SK-N-SH (cell line): ENCODE data around the gene PDHX. TPM values are rescaled to one million over a fixed set of nuclear protein-coding genes. Genes with fewer than 3 reads are reported as not detected.

Source experiments
- CTCF ChIA-PET: fragments of 300-600, 350-600 bp; formaldehyde crosslinking; extraction: SDS; loops from one replicate; lab custom pipeline; 2021; lab: Yijun Ruan, JAX
- POLR2A ChIA-PET: fragments of 350-600 bp; sonication (Branson Sonifier 250); formaldehyde crosslinking; extraction: SDS; loops from one replicate; lab custom pipeline; 2020; ENCODE audit warnings: antibody characterized with exemption, inconsistent platforms; lab: Yijun Ruan, JAX
- DNase-seq: peaks from one replicate; pipeline ENCODE4 v3.0.0; 2012
- H2AFZ ChIP-seq: fragments of 200-600 bp; sonication (generic); 2 replicates; pipeline ENCODE4 v1.8.1; 2016; ENCODE audit warnings: antibody characterized with exemption, mild to moderate bottlenecking, low read depth
- H3F3A ChIP-seq: fragments of 200-600 bp; sonication (generic); replicated peaks from 2 replicates; pipeline ENCODE3; 2016; ENCODE audit warnings: antibody characterized with exemption, mild to moderate bottlenecking; ENCODE audit not compliant: insufficient read depth
- H3K27ac ChIP-seq, 2 experiments: fragments of 200-500 bp in 1 of 2; fragments of 200-600 bp in 1 of 2; sonication (Bioruptor generic) in 1 of 2; sonication (generic), shearing (Covaris generic) in 1 of 2; 2 replicates each; pipeline versions ENCODE4 v1.5.1 to v1.6.1; 2014 to 2016; ENCODE audit warnings: low read depth in 2 of 2, inconsistent platforms in 1 of 2, low read length in 1 of 2, mild to moderate bottlenecking in 1 of 2, mixed read lengths in 1 of 2
- H3K27me3 ChIP-seq: fragments of 200-600 bp; sonication (generic), shearing (Covaris generic); 2 replicates; pipeline ENCODE4 v1.6.1; 2016; ENCODE audit warnings: mixed run types; ENCODE audit not compliant: insufficient read depth
- H3K36me3 ChIP-seq, 2 experiments: fragments of 200-500 bp in 1 of 2; fragments of 200-600 bp in 1 of 2; sonication (Bioruptor generic) in 1 of 2; sonication (generic) in 1 of 2; replicated peaks in 1 of 2; 2 replicates each; pipeline versions ENCODE3 to v1.5.1; 2014 to 2016; ENCODE audit warnings: low read length in 1 of 2, mild to moderate bottlenecking in 1 of 2; ENCODE audit not compliant: insufficient read depth in 2 of 2, control insufficient read depth in 1 of 2
- H3K4me1 ChIP-seq, 2 experiments: fragments of 200-500 bp in 1 of 2; fragments of 200-600 bp in 1 of 2; sonication (Bioruptor generic) in 1 of 2; sonication (generic), shearing (Covaris generic) in 1 of 2; 2 replicates each; pipeline versions ENCODE4 v1.5.1 to v1.6.1; 2014 to 2016; ENCODE audit warnings: low read depth in 1 of 2, low read length in 1 of 2, mixed run types in 1 of 2; ENCODE audit not compliant: insufficient read depth in 2 of 2, control insufficient read depth in 1 of 2
- H3K4me2 ChIP-seq: fragments of 200-600 bp; sonication (generic), shearing (Covaris generic); 2 replicates; pipeline ENCODE4 v1.6.1; 2017; ENCODE audit warnings: mixed run types
- H3K4me3 ChIP-seq, 2 experiments: fragments of 200-500 bp in 1 of 2; fragments of 200-600 bp in 1 of 2; sonication (Bioruptor generic) in 1 of 2; sonication (generic), shearing (Covaris generic) in 1 of 2; 2 replicates each; pipeline versions ENCODE4 v1.5.1 to v1.8.1; 2014 to 2016; ENCODE audit warnings: low read depth in 2 of 2, inconsistent platforms in 1 of 2, low read length in 1 of 2, mild to moderate bottlenecking in 1 of 2, mixed read lengths in 1 of 2, moderate library complexity in 1 of 2
- H3K79me2 ChIP-seq: fragments of 200-600 bp; sonication (generic); 2 replicates; pipeline ENCODE4 v1.8.1; 2017; ENCODE audit warnings: mild to moderate bottlenecking; ENCODE audit not compliant: insufficient read depth
- H3K9ac ChIP-seq: fragments of 200-600 bp; sonication (generic); 2 replicates; pipeline ENCODE4 v1.6.1; 2017; ENCODE audit warnings: mixed run types
- H3K9me2 ChIP-seq: fragments of 200-600 bp; sonication (generic); 2 replicates; pipeline ENCODE4 v1.6.1; 2017; ENCODE audit warnings: mixed run types
- H3K9me3 ChIP-seq: fragments of 200-600 bp; sonication (generic); 2 replicates; pipeline ENCODE4 v1.6.1; 2017; ENCODE audit warnings: mixed run types, mild to moderate bottlenecking, moderate library complexity
- H4K20me1 ChIP-seq: fragments of 200-600 bp; sonication (generic); 2 replicates; pipeline ENCODE4 v1.6.1; 2017; ENCODE audit warnings: mild to moderate bottlenecking, mixed run types; ENCODE audit not compliant: insufficient read depth
- ELF1 ChIP-seq: IDR thresholded peaks from 2 replicates; pipeline ENCODE4 v1.4.0; 2012
- FOSL2 ChIP-seq: IDR thresholded peaks from 2 replicates; pipeline ENCODE4 v1.4.0; 2012; ENCODE audit warnings: low read depth, mild to moderate bottlenecking, moderate library complexity, borderline replicate concordance
- GABPA ChIP-seq: IDR thresholded peaks from 2 replicates; pipeline ENCODE4 v1.4.0; 2012; ENCODE audit warnings: low read depth, mild to moderate bottlenecking
- GATA2 ChIP-seq: sonication (generic); formaldehyde crosslinking; IDR thresholded peaks from 2 replicates; pipeline ENCODE4 v1.5.0; 2020; ENCODE audit warnings: mild to moderate bottlenecking, missing genetic modification reagents
- JUND ChIP-seq: IDR thresholded peaks from 2 replicates; pipeline ENCODE4 v1.4.0; 2012
- MEF2A ChIP-seq: IDR thresholded peaks from 2 replicates; pipeline ENCODE4 v1.4.0; 2012; ENCODE audit warnings: low read depth, borderline replicate concordance
- MXI1 ChIP-seq: IDR thresholded peaks from 2 replicates; pipeline ENCODE4 v1.6.1; 2012; ENCODE audit warnings: mild to moderate bottlenecking, low read depth, low read length, improper control_type of control experiment
- NFIC ChIP-seq: IDR thresholded peaks from 2 replicates; pipeline ENCODE4 v1.4.0; 2012; ENCODE audit warnings: borderline replicate concordance
- POLR2AphosphoS5 ChIP-seq: IDR thresholded peaks from 2 replicates; pipeline ENCODE4 v1.6.1; 2012; ENCODE audit warnings: low read depth, low read length
- RAD21 ChIP-seq: IDR thresholded peaks from 2 replicates; pipeline ENCODE4 v1.6.1; 2012; ENCODE audit warnings: mild to moderate bottlenecking, low read length
- RXRA ChIP-seq: IDR thresholded peaks from 2 replicates; pipeline ENCODE4 v1.4.0; 2012; ENCODE audit warnings: low read depth, mild to moderate bottlenecking, borderline replicate concordance
- SMC3 ChIP-seq: IDR thresholded peaks from 2 replicates; pipeline ENCODE4 v1.6.1; 2012; ENCODE audit warnings: low read depth, low read length, improper control_type of control experiment
- TAF1 ChIP-seq: IDR thresholded peaks from 2 replicates; pipeline ENCODE4 v1.6.1; 2012; ENCODE audit warnings: low read depth, mild to moderate bottlenecking, low read length, moderate library complexity, borderline replicate concordance
- TEAD4 ChIP-seq: IDR thresholded peaks from 2 replicates; pipeline ENCODE4 v1.4.0; 2012; ENCODE audit warnings: mild to moderate bottlenecking, borderline replicate concordance; ENCODE audit not compliant: insufficient read depth
- YY1 ChIP-seq: IDR thresholded peaks from 2 replicates; pipeline ENCODE4 v1.4.0; 2012; ENCODE audit warnings: low read depth, mild to moderate bottlenecking
- WGBS: methylation state at CpG from one replicate; pipeline ENCODE4 v1.1.6; 2017; ENCODE audit warnings: low lambda C conversion rate; 5-methylcytosine and 5-hydroxymethylcytosine counted together
- polyA plus RNA-seq, 3 experiments: library from polyadenylated mRNA; depleted of rRNA; stranded (reverse); fragments of >200 nt; gene quantifications; 2 replicates each; pipeline ENCODE4 v1.2.3, GENCODE V29; 2012
- TF ChIP-seq, protein P1 (sequence below): fragments of 150-350 bp; IDR thresholded peaks from 2 replicates; pipeline ENCODE4 v1.6.1; 2017; ENCODE audit warnings: antibody characterized with exemption, low read length, low read depth, borderline replicate concordance
- TF ChIP-seq, protein P2 (sequence below): IDR thresholded peaks from 2 replicates; pipeline ENCODE4 v1.4.0; 2012; ENCODE audit warnings: low read depth
- TF ChIP-seq, protein P3 (sequence below): IDR thresholded peaks from 2 replicates; pipeline ENCODE4 v1.4.0; 2012; ENCODE audit warnings: low read depth, borderline replicate concordance
- TF ChIP-seq, protein P4 (sequence below): IDR thresholded peaks from 2 replicates; pipeline ENCODE4; 2012

The PDHX gene
- polyA plus RNA-seq, 1 of the 3 experiments (the other 2 are of a cell fraction), result 14.8 TPM

DNA sequence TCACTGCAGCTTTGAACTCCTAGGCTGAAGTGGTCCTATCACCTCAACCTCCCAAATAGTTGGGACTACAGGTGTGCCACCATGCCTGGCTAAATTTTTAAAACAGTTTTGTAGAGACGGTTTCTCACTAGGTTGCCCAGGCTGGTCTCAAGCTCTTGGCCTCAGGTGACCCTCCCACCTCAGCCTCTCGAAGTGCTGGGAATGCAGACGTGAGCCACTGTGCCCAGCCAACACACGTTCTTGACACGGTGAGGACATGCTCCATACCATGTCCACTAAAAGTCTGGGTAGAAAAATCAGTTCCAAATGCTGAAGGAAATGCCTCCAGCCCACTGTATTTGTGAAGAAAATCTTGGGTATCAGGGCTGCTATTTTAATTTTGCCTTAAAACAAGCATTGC, 46.9 kb downstream of the PDHX start:
- no peak overlapping the region for H3K27ac ChIP-seq
- no peak overlapping the region for H3K4me3 ChIP-seq
- no peaks in the 10 kb centered on the region for H3K79me2 ChIP-seq
- H3K27me3 ChIP-seq, result no peaks in the 10 kb centered on the region
- whole genome bisulfite sequencing, result 97% methylated on average over 5 of the region's 5 CpGs
- H3K9me3 ChIP-seq, result no peaks in the 10 kb centered on the region
- peaks cover 0 to 16% of the 10 kb centered on the region in 2 experiments; a peak in 2 of 4 replicates for H3K4me1 ChIP-seq
- ChIA-PET POLR2A (no interaction called here), CTCF (interaction anchor here (1.0 to 1.1 kb wide), 2 partner anchors 9 to 57 kb away, joined by 3 read pairs; no protein-coding TSS in a partner anchor)
- no peaks in the 10 kb centered on the region for H4K20me1 ChIP-seq
- H3K9me2 ChIP-seq, result 0 out of 2 replicates have a peak, but pooled peaks cover 4% of the 10 kb centered on the region
- no peak overlapping the region for H3K4me2 ChIP-seq
- DNase-seq, result no peak
- peaks cover 6% of the 10 kb centered on the region for H3F3A ChIP-seq
- TF ChIP-seq NFIC, result no peak
- no peak for TF ChIP-seq RAD21
- TF ChIP-seq GATA2, result no peak
- TF ChIP-seq, protein P1, sequence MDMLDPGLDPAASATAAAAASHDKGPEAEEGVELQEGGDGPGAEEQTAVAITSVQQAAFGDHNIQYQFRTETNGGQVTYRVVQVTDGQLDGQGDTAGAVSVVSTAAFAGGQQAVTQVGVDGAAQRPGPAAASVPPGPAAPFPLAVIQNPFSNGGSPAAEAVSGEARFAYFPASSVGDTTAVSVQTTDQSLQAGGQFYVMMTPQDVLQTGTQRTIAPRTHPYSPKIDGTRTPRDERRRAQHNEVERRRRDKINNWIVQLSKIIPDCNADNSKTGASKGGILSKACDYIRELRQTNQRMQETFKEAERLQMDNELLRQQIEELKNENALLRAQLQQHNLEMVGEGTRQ, result no peak
- no peak for TF ChIP-seq TAF1
- no peak for TF ChIP-seq YY1
- TF ChIP-seq SMC3, result no peak
- no peak for TF ChIP-seq JUND
- TF ChIP-seq, protein P2, sequence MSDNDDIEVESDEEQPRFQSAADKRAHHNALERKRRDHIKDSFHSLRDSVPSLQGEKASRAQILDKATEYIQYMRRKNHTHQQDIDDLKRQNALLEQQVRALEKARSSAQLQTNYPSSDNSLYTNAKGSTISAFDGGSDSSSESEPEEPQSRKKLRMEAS, result no peak
- peaks cover 7 to 58% of the 10 kb centered on the region in 2 experiments for H3K36me3 ChIP-seq
- H2AFZ ChIP-seq, result no peak overlapping the region
- H3K9ac ChIP-seq, result no peak overlapping the region

DNA sequence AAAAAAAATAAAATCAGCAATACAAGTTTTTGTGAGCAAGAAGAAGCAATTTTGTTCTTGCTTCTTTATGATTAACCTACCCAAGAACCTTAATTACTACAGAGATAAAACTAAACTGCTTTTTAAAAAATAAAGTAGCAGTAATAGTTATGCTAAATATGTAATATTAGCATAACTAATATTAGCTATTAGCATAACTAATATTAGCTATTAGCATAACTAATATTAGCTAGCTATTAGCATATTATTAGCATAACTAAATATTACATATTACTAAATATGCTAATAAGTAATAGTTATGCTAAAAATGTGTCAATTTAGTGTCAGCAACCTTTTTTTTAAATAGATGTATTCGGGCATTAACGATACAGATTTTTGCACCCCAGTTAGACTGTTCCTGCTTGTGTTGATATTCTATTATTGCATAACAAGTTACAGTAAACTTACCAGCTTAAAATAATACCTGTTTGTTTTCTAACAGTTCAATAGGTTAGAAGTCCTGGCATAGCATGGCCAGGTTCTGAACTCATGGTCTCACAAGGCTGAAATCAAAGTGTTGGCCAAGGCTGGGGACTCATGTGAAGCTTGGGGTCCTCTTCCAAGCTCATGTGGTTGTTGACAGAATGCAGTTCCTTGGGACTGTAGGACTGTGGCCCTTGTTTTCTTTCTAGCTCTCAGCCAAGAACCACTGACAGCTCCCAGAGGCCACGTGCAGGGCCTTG, 48.4 kb downstream of the PDHX start:
- Histone ChIP-seq H3K79me2 (no peaks in the 10 kb centered on the region), H3F3A (peaks cover 6% of the 10 kb centered on the region), H3K27ac (no peak overlapping the region), H3K9me2 (0 out of 2 replicates have a peak, but pooled peaks cover 4% of the 10 kb centered on the region), H3K4me3 (no peak overlapping the region), H3K4me2 (no peak overlapping the region), H3K36me3 (peaks cover 12 to 54% of the 10 kb centered on the region in 2 experiments), H4K20me1 (no peaks in the 10 kb centered on the region), H2AFZ (no peak overlapping the region), H3K9me3 (no peaks in the 10 kb centered on the region), H3K4me1 (peaks cover 0 to 16% of the 10 kb centered on the region in 2 experiments; a peak in 2 of 4 replicates)
- WGBS, result 59% methylated on average over 3 of the region's 3 CpGs
- DNase-seq, result no peak
- TF ChIP-seq GABPA, result no peak
- TF ChIP-seq, protein P3, sequence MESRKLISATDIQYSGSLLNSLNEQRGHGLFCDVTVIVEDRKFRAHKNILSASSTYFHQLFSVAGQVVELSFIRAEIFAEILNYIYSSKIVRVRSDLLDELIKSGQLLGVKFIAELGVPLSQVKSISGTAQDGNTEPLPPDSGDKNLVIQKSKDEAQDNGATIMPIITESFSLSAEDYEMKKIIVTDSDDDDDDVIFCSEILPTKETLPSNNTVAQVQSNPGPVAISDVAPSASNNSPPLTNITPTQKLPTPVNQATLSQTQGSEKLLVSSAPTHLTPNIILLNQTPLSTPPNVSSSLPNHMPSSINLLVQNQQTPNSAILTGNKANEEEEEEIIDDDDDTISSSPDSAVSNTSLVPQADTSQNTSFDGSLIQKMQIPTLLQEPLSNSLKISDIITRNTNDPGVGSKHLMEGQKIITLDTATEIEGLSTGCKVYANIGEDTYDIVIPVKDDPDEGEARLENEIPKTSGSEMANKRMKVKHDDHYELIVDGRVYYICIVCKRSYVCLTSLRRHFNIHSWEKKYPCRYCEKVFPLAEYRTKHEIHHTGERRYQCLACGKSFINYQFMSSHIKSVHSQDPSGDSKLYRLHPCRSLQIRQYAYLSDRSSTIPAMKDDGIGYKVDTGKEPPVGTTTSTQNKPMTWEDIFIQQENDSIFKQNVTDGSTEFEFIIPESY, result no peak
- no peak for TF ChIP-seq JUND
- TF ChIP-seq FOSL2, result no peak
- TF ChIP-seq ELF1, result no peak
- TF ChIP-seq, protein P4, sequence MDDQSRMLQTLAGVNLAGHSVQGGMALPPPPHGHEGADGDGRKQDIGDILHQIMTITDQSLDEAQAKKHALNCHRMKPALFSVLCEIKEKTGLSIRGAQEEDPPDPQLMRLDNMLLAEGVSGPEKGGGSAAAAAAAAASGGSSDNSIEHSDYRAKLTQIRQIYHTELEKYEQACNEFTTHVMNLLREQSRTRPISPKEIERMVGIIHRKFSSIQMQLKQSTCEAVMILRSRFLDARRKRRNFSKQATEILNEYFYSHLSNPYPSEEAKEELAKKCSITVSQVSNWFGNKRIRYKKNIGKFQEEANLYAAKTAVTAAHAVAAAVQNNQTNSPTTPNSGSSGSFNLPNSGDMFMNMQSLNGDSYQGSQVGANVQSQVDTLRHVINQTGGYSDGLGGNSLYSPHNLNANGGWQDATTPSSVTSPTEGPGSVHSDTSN, result no peak
- no peak for TF ChIP-seq TEAD4
- no peak for TF ChIP-seq POLR2AphosphoS5
- TF ChIP-seq MXI1, result no peak
- no peak for TF ChIP-seq MEF2A
- TF ChIP-seq RAD21, result no peak
- TF ChIP-seq RXRA, result no peak
- TF ChIP-seq, all 33 proteins: peak for 0
- ChIA-PET CTCF (interaction anchor here (0.6 to 1.2 kb wide), 5 partner anchors 38 to 427 kb away, joined by 3 to 4 read pairs (median 3); no protein-coding TSS in a partner anchor), POLR2A (no interaction called here)
- no peaks in the 10 kb centered on the region for H3K27me3 ChIP-seq
- H3K9ac ChIP-seq, result no peak overlapping the region
